Measurements from ENCODE around the gene SOAT1. TPM values are rescaled to one million over a fixed set of nuclear protein-coding genes. Genes with fewer than 3 reads are reported as not detected.

The SOAT1 gene
- total and polyA plus RNA-seq, 2 of the 8 experiments (the other 6 are each of a cell fraction or from before 2014, with no cell fraction given), result 2.7 to 4.7 TPM

DNA sequence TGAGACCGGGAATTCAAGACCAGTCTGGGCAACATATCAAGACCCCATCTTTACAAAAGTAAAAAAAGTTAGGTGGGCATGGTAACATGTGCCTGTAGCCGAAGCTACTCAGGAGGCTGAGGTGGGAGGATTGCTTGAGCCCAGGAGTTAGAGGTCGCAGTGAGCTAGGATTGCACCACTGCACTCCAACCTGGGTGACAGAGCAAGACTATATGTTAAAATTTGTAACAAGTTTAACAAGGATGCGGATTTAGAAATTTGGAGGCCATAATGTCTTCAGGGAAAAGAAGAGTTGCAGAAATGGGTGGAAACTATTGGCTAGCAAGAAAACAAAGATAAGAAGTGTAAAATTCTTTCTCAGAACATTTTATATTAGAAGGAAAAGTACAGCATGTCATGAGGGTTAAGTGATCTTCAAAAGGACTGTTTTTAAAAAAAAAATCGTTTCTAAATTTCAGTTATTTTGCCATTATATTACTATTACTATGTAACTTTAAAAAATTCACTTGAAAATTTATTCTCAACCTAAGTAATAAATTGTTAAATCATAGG lies 17.6 kb downstream of the SOAT1 start:
- Histone ChIP-seq H4K20me1 (replicated peaks in 1 of 2; ENCODE audit: control insufficient read depth in 1 of 2, insufficient read depth in 2 of 2, low read length in 2 of 2) (no peaks in the 10 kb centered on the region), H2BK5ac (ENCODE audit: low read depth, low read length) (no peak overlapping the region), H3K27ac (ENCODE audit: low read depth, low read length) (no peak overlapping the region), H4K8ac (ENCODE audit: extremely low read depth, insufficient read depth, low read length) (no peak overlapping the region), H3K9ac (replicated peaks in 1 of 4; ENCODE audit: extremely low read depth in 1 of 4, low read depth in 3 of 4, low read length in 3 of 4) (no peak overlapping the region), H2AFZ (ENCODE audit: low read length) (no peak overlapping the region), H3K4me1 (replicated peaks in 1 of 4; ENCODE audit: control insufficient read depth in 3 of 4, insufficient read depth in 4 of 4, low read length in 3 of 4) (no peaks in the 10 kb centered on the region), H3K4me3 (ENCODE audit: extremely low read depth in 1 of 4, insufficient read depth in 2 of 4, low read depth in 3 of 4, low read length in 4 of 4) (no peak overlapping the region), H3K79me1 (ENCODE audit: low read depth, low read length) (no peaks in the 10 kb centered on the region; the same call in 1 of the 2 replicates), H3K56ac (replicated peaks; ENCODE audit: insufficient read length, low read depth, low read length) (no peak overlapping the region), H2BK12ac (ENCODE audit: low read depth, low read length) (no peak overlapping the region), H3K9me3 (ENCODE audit: insufficient read depth in 2 of 2, low read depth in 1 of 2, low read length in 1 of 2) (no peaks in the 10 kb centered on the region), H2BK20ac (ENCODE audit: low read length) (no peak overlapping the region), H3K23ac (ENCODE audit: insufficient read length) (no peak overlapping the region), H3K14ac (ENCODE audit: insufficient read length) (no peak overlapping the region), H3K36me3 (ENCODE audit: control insufficient read depth in 2 of 4, insufficient read depth in 4 of 4, low read length in 3 of 4) (no peaks in the 10 kb centered on the region; a peak in 1 of 8 replicates), H3K18ac (ENCODE audit: extremely low read depth, low read length) (no peak overlapping the region), H3K4ac (replicated peaks; ENCODE audit: insufficient read length, low read depth, low read length) (no peak overlapping the region), H3K27me3 (replicated peaks in 1 of 4; ENCODE audit: control insufficient read depth in 3 of 4, extremely low read depth in 1 of 4, insufficient read depth in 3 of 4, low read length in 3 of 4) (no peaks in the 10 kb centered on the region), H4K5ac (ENCODE audit: insufficient read length, low read depth, low read length) (no peak overlapping the region), H3K23me2 (ENCODE audit: low read depth, low read length) (no peaks in the 10 kb centered on the region), H2BK120ac (replicated peaks; ENCODE audit: low read depth, low read length) (no peak overlapping the region), H2AK5ac (ENCODE audit: low read depth, low read length) (no peak overlapping the region), H2BK15ac (ENCODE audit: low read length) (no peak overlapping the region), H3K4me2 (ENCODE audit: insufficient read depth in 1 of 2, low read depth in 2 of 2, low read length in 2 of 2) (no peak overlapping the region), H4K91ac (replicated peaks; ENCODE audit: insufficient read length, low read length) (no peak overlapping the region), H3K79me2 (ENCODE audit: control insufficient read depth in 1 of 2, insufficient read depth in 2 of 2, low read length in 2 of 2) (no peaks in the 10 kb centered on the region)
- ChIA-PET POLR2A (ENCODE audit: partially characterized antibody) (no interaction called here), CTCF (ENCODE audit: partially characterized antibody) (no interaction called here)
- FAIRE-seq (no peak), DNase-seq (ENCODE audit: low read depth in 1 of 2, low spot score in 2 of 2) (no peak)
- 92% methylated on average over 5 of the region's 5 CpGs; no CpG with 5 or more reads in 1 of the 2 experiments for WGBS, 2 experiments (ENCODE audit: extremely low coverage in 1 of 2, insufficient coverage in 1 of 2, insufficient read length in 1 of 2, insufficient replicate concordance in 2 of 2, low coverage in 1 of 2, low lambda C conversion rate in 2 of 2, missing lambda C conversion rate in 1 of 2)
- TF ChIP-seq TEAD4 (IDR thresholded peaks at IDR 0.05; ENCODE audit: low read depth, low read length), result no peak
- no peak for TF ChIP-seq TBP (IDR thresholded peaks at IDR 0.05; ENCODE audit: low read depth, low read length)
- TF ChIP-seq, protein P1, sequence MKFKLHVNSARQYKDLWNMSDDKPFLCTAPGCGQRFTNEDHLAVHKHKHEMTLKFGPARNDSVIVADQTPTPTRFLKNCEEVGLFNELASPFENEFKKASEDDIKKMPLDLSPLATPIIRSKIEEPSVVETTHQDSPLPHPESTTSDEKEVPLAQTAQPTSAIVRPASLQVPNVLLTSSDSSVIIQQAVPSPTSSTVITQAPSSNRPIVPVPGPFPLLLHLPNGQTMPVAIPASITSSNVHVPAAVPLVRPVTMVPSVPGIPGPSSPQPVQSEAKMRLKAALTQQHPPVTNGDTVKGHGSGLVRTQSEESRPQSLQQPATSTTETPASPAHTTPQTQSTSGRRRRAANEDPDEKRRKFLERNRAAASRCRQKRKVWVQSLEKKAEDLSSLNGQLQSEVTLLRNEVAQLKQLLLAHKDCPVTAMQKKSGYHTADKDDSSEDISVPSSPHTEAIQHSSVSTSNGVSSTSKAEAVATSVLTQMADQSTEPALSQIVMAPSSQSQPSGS (IDR thresholded peaks at IDR 0.05; ENCODE audit: low read length), result no peak
- TF ChIP-seq EP300 (IDR thresholded peaks at IDR 0.05; ENCODE audit: borderline replicate concordance in 1 of 2, low read depth in 2 of 2, low read length in 2 of 2), result no peak
- no peak for TF ChIP-seq POU5F1 (IDR thresholded peaks at IDR 0.05; ENCODE audit: low read depth, low read length)
- TF ChIP-seq, protein P2, sequence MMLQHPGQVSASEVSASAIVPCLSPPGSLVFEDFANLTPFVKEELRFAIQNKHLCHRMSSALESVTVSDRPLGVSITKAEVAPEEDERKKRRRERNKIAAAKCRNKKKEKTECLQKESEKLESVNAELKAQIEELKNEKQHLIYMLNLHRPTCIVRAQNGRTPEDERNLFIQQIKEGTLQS (IDR thresholded peaks at IDR 0.05; ENCODE audit: insufficient read depth, low read depth, low read length), result no peak
- no peak for TF ChIP-seq POLR2AphosphoS5 (IDR thresholded peaks at IDR 0.05; ENCODE audit: low read depth, low read length)
- TF ChIP-seq GTF2F1 (IDR thresholded peaks at IDR 0.05; ENCODE audit: borderline replicate concordance, low read depth, low read length), result no peak
- no peak for TF ChIP-seq ASH2L (IDR thresholded peaks at IDR 0.05; ENCODE audit: low read length)
- no peak for TF ChIP-seq YY1 (IDR thresholded peaks at IDR 0.05; ENCODE audit: low read depth, low read length)
- TF ChIP-seq ZNF274 (IDR thresholded peaks at IDR 0.05; ENCODE audit: borderline replicate concordance, extremely low read depth, low read length), result no peak
